Heart right ventricle (tissue), 16 donors: ENCODE measurements around the gene ADAMTSL3. TPM values are rescaled to one million over a fixed set of nuclear protein-coding genes. Genes with fewer than 3 reads are reported as not detected.

ENCODE experiments used
- ATAC-seq, 8 donors: fragments of 200-7000 bp; cut with Tn5 transposase; one replicate each; pipeline ENCODE4 v1.9.1; 2020; ENCODE audit warnings: mild to moderate bottlenecking in 8 of 8, moderate library complexity in 8 of 8, moderate number of reproducible peaks in 1 of 8
- DNase-seq, 2 donors: peaks; one replicate each; pipeline ENCODE4 v3.0.0-alpha.2; 2020
- H3K27ac ChIP-seq, 10 donors: fragments of 200-600 bp; sonication (generic) in 2 of 10; one replicate each; pipeline versions ENCODE4 v1.5.0 to v1.8.0; 2020 to 2022; ENCODE audit warnings: mild to moderate bottlenecking in 3 of 10
- H3K27me3 ChIP-seq, 7 donors: fragments of 200-600 bp; one replicate each; pipeline ENCODE4 v1.8.0; 2021 to 2022; ENCODE audit warnings: mild to moderate bottlenecking in 2 of 7
- H3K36me3 ChIP-seq, 9 donors: fragments of 200-600 bp; sonication (generic) in 1 of 9; one replicate each; pipeline versions ENCODE4 v1.5.0 to v1.8.0; 2020 to 2022; ENCODE audit warnings: mild to moderate bottlenecking in 2 of 9
- H3K4me1 ChIP-seq, 9 donors: fragments of 200-600 bp; sonication (generic) in 1 of 9; one replicate each; pipeline versions ENCODE4 v1.5.0 to v1.8.0; 2020 to 2022; ENCODE audit warnings: mild to moderate bottlenecking in 4 of 9
- H3K4me3 ChIP-seq, 10 donors: fragments of 200-600 bp; sonication (generic) in 2 of 10; one replicate each; pipeline versions ENCODE4 v1.5.0 to v1.8.0; 2020 to 2022; ENCODE audit warnings: mild to moderate bottlenecking in 7 of 10, moderate library complexity in 2 of 10
- H3K9me3 ChIP-seq, 11 donors: fragments of 200-600 bp in 10 of 11; sonication (generic) in 2 of 11; one replicate each; pipeline versions ENCODE4 v1.5.0 to v1.8.0; 2013 to 2022; ENCODE audit warnings: mild to moderate bottlenecking in 2 of 11, control low read depth in 1 of 11, moderate library complexity in 1 of 11
- WGBS, 2 donors: extraction: QIAGEN DNeasy Blood & Tissue Kit; methylation state at CpG; one replicate each; pipeline ENCODE4 v1.1.7; 2013; ENCODE audit warnings: inconsistent platforms in 1 of 2; 5-methylcytosine and 5-hydroxymethylcytosine counted together
- intact Hi-C, 10 donors: fragments of 100-400 bp; cut with DNase I; formaldehyde crosslinking; loops; one replicate each; pipeline versions ENCODE4 v1.11.1 to v1.14.2; 2022
- polyA plus RNA-seq, 2 donors: library from polyadenylated mRNA; stranded (reverse); fragments of 200-250 nt; gene quantifications; one replicate each; pipeline ENCODE4 v1.2.3, GENCODE V29; 2013
- total RNA-seq, 10 donors: library from RNA; stranded (reverse); fragmentation: NEBNext Ultra II Directional in 3 of 10; extraction: Animal tissue kit (Norgen Biotek cat#: 25700) in 3 of 10; gene quantifications; one replicate each; pipeline versions ENCODE4 v1.2.1 to v1.2.4, GENCODE V29; 2021 to 2023
- TF ChIP-seq, protein P1 (sequence below), 9 donors: fragments of 200-600 bp; sonication (generic) in 2 of 9; IDR thresholded peaks; one replicate each; pipeline versions ENCODE4 v1.5.0 to v1.8.0; 2021 to 2022; ENCODE audit warnings: antibody characterized with exemption in 9 of 9, mild to moderate bottlenecking in 5 of 9, moderate library complexity in 1 of 9
- donor health status: Arrhythmogenic right ventricular cardiomyopathy.
- donor health status: ischemic (EF 13 %, LVEDD 7.1; RV severe dilation, severe dysfunction).
- donor health status: healthy with polysubstance abuse.
- donor health status: DM: no; HTN: yes; CAD: no.
- donor health status: DM: no; HTN: no; CAD: no.
- donor health status: ischemic (EF 25% LVEDD 6.9; RV normal size, moderate dysfunction).
- donor health status: ischemic (EF 25% LVEDD 5.7; RV mildly dilated, moderate dysfunction).
- donor health status: healthy.
- donor health status: DM: yes; HTN: yes; CAD: no.
- donor health status: Ischemic cardiomyopathy.
- donor health status: ischemic (EF 35%, LVEDD 5.7; RV mildly dilated, moderate dysfunction).
- donor health status: nonischemic (EF 11% LVEDD 7.7; RV severe dilation, severe dysfunction).
- donor health status: DM: yes; HTN: yes; CAD: no.
- donor health status: PGD.
- donor health status: ischemic (EF 29% LVEDD 5.4; RV normal size, mild dysfunction).
- donor health status: nonischemic (EF 23%, LVEDD 6.1; RV moderate dilation, normal function).

The ADAMTSL3 gene
- total and polyA plus RNA-seq, 12 donors, result 1.6 to 15.4 (median 11.0) TPM

DNA sequence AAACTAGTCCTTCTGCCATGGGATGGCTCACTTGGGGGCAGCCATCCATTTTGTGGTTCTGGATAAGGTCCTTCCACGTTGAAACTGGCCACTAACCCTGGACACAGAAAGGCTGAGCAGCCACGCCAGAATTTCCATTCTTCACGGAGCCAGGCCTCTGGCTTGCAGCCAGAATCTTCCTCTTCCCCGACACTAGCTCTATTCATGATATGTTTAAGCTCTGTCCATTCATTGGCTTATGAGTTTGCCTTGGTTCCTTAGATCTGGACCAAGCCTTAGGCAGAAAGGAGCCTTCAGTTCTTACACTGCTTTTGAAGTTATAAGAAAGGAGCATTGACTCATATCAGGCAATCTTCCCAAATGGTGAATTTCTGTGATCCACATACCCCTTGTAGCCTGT lies 293.2 kb downstream of the ADAMTSL3 start:
- Histone ChIP-seq H3K36me3 (peaks cover 0 to 57% (median 0%) of the 10 kb centered on the region in 9 donors), H3K4me3 (no peak overlapping the region), H3K27me3 (no peaks in the 10 kb centered on the region), H3K4me1 (no peaks in the 10 kb centered on the region), H3K9me3 (peaks cover 0 to 7% (median 0%) of the 10 kb centered on the region in 11 donors), H3K27ac (no peak overlapping the region)
- ATAC-seq (no peak), DNase-seq (no peak)
- TF ChIP-seq, protein P1, sequence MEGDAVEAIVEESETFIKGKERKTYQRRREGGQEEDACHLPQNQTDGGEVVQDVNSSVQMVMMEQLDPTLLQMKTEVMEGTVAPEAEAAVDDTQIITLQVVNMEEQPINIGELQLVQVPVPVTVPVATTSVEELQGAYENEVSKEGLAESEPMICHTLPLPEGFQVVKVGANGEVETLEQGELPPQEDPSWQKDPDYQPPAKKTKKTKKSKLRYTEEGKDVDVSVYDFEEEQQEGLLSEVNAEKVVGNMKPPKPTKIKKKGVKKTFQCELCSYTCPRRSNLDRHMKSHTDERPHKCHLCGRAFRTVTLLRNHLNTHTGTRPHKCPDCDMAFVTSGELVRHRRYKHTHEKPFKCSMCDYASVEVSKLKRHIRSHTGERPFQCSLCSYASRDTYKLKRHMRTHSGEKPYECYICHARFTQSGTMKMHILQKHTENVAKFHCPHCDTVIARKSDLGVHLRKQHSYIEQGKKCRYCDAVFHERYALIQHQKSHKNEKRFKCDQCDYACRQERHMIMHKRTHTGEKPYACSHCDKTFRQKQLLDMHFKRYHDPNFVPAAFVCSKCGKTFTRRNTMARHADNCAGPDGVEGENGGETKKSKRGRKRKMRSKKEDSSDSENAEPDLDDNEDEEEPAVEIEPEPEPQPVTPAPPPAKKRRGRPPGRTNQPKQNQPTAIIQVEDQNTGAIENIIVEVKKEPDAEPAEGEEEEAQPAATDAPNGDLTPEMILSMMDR (IDR thresholded peaks at IDR 0.05), result no peak
- 44 to 53% methylated on average over 4 of the region's 4 CpGs for WGBS, 2 donors
- intact Hi-C loops, result no loop called here

DNA sequence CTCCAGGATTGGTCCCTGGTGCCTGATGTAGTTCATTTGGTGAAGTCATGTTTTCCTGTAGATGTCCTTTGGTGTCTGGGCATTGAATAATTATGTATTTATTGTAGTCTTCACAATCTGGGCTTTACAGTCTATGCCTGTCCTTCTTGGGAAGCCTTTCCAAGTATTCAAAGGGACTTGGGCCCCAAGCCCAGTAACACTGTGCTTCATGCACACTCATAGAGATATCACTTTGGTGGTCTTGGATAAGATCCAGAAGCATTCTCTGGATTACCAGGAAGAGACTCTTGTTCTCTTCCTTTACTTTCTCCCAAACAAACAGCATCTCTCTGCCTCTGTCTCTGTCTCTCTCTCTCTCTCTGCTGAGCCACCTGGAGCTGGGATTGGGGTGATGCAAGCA lies 300.6 kb downstream of the ADAMTSL3 start:
- Histone ChIP-seq H3K4me3 (no peak overlapping the region), H3K36me3 (peaks cover 0 to 36% (median 9%) of the 10 kb centered on the region in 9 donors), H3K4me1 (no peaks in the 10 kb centered on the region), H3K27me3 (no peaks in the 10 kb centered on the region), H3K27ac (no peak overlapping the region), H3K9me3 (peaks cover 0 to 21% (median 0%) of the 10 kb centered on the region in 11 donors)
- intact Hi-C loops, result no loop called here
- TF ChIP-seq, protein P1 (IDR thresholded peaks at IDR 0.05), result no peak
- ATAC-seq (no peak), DNase-seq (no peak)

DNA sequence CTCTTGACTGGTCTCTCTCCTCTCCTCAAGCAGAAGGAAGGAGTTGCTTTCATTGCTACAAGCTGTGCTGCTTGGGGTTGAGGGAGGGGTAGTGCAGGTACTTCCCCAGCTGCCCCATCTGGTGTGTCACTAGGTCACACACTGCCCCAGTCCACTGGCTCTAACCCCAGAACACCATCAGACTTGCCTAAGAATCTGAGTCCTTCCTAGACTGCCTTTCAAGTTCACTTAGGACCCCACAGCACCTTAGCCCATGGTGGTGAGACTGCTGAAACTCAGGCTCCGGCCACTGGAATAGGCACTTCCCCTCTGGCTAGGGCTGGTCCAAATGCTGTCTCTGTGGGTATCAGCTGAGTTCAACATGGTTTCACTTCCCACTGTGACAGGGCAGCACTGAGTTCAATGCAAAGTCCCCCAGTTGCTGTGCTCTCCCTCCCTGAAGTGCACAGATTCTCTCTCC lies 301.9 kb downstream of the ADAMTSL3 start:
- TF ChIP-seq, protein P1 (IDR thresholded peaks at IDR 0.05), result no peak
- Histone ChIP-seq H3K36me3 (peaks cover 0 to 31% (median 9%) of the 10 kb centered on the region in 9 donors), H3K27ac (no peak overlapping the region), H3K9me3 (peaks cover 0 to 21% (median 0%) of the 10 kb centered on the region in 11 donors), H3K4me1 (no peaks in the 10 kb centered on the region), H3K27me3 (no peaks in the 10 kb centered on the region), H3K4me3 (no peak overlapping the region)
- WGBS, 2 donors, result 93 to 95% methylated on average over 1 of the region's 1 CpG
- ATAC-seq, result no peak
- no peak for DNase-seq
- intact Hi-C loops, result no loop called here

DNA sequence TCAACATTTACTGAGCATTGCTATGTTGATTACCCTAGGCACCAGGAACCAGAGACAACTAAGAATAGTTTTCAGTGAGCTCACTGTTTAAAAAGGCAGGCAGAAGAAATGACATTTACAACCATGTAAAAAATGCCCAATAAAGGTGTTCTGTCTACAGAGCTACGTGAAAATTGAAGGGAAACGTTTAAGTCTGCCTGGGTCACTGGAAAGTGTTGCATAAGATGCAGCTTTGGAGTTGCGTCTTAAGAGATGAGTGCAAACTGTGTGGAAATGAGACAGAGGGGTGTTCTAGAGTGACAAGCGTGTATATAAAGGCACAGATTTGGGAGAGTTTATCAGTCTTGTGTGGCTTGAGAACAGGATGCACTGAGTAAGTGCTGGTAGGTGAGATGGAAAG lies 303.0 kb downstream of the ADAMTSL3 start:
- DNase-seq (no peak), ATAC-seq (no peak)
- 90 to 92% methylated on average over 4 of the region's 4 CpGs for WGBS, 2 donors
- peaks cover 0 to 31% (median 7%) of the 10 kb centered on the region in 9 donors for H3K36me3 ChIP-seq
- intact Hi-C loops, result no loop called here
- no peaks in the 10 kb centered on the region for H3K4me1 ChIP-seq
- no peak overlapping the region for H3K27ac ChIP-seq
- H3K27me3 ChIP-seq, result no peaks in the 10 kb centered on the region
- TF ChIP-seq, protein P1 (IDR thresholded peaks at IDR 0.05), result no peak
- H3K9me3 ChIP-seq, result peaks cover 0 to 20% (median 0%) of the 10 kb centered on the region in 11 donors
- no peak overlapping the region for H3K4me3 ChIP-seq
